HG02938 (cell line): ENCODE results near the gene CRLF1.

Experiments
- ATAC-seq: cut with Tn5 transposase; IDR thresholded peaks from one replicate; pipeline ENCODE4 v1.9.1; 2021; ENCODE audit warnings: mild to moderate bottlenecking, moderate library complexity; ENCODE audit not compliant: unreplicated experiment

The CRLF1 gene

GRCh38 chr19:18636969-18637629, 30.5 kb upstream of the CRLF1 start, which contains the start of gene KLHL26:
Gene KLHL26, plus strand, starts transcription at chr19:18637028. Its CDS starts 27 bp downstream, at chr19:18637055.
- ATAC-seq = no peak

GRCh38 chr19:18636183-18636968, 29.8 kb upstream of the CRLF1 start:
- ATAC-seq = peak; percentile 83

GRCh38 chr19:18635831-18636182, 29.2 kb upstream of the CRLF1 start:
- no peak for ATAC-seq

DNA sequence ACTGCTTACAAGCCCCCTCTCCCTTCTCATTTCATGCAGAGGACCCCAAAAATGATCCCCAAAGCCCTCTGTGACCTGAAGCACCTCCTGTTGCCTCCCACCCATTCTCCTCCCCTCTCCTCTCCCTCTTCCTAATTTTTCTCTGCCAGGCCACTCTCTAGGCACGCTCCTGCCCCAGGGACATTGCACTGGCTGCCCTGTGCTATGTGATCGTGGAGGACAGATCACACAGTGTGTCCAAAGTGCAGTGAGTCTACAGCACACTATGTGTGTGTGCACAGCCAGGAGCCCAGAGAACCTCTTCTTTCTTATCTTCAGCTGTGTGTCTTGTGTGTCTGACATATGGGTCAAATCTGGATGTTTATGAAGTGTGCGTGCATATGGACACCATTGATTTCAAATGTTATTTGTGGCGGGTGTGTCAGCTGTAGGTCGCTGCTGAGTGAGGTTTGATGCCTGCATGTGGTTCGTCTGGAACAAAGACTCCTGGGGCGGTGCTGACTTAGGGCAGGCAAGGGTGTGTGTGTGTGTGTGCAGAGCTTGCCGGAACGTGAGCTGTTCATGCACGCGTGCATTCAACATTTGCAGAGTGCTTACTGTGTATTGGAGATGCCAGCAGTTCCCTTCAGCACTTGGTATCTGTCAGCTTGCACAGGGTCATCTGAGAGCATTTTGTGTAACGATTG, 28.2 kb upstream of the CRLF1 start:
- no peak for ATAC-seq

DNA sequence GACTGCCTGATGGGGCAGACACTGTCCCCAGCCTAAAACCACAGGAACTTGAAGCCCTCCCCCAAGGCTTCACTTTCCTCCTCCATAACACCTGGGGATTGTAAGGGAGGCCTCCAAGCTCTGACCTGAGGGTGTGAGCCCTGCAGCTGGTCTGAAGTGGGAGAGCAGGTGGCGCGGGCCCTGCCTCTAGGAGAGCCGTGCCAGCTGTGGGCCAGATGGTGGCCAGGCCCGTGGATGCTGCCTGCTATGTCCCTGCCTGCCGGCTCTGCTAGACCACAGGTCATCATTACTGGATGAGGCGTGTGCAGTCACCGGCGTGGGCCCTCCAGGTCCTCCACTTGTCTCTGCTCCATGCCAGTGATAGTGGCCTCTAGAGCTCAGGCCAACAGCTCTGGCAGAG, 26.7 kb upstream of the CRLF1 start:
- no peak for ATAC-seq

GRCh38 chr19:18629166-18630088, 22.8 kb upstream of the CRLF1 start:
- no peak for ATAC-seq

DNA sequence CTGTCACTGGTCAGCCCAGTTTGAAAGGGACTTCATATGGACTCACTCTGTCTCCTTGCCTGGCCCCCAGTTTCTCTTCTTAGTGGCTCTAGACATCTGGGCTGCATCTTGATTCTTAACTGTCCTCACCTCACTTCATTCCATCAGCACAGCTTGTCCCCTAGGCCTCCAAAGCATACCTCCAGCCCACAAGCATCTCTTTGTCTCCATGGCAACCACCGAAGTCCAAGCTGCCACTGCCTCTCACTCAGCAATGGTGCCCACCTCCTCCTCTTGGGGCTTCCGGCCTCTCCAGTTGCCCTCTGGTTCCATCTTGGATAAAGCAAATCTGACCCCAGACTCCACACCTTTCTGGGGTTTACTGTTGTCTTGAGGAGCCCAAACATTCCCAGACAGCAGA, 20.3 kb upstream of the CRLF1 start:
- no peak for ATAC-seq

DNA sequence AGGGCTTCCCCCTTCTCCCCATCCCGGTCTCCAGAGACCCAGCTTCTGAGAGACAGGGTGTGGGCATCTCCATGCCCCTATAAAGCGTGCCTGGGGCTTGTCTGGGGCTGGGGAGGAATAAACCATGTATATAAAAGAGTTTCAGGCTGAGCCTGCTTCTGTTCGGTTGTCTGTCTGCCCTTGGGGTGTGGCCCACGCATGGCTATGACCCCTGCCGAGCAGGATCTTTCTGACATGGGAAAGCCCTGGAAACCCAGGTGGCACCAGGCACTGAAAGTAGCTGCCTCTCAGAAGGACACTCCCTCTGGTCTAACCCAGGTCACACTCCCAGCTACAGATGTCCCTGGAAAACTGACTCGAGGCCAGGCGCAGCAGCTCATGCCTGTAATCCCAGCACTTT, 14.3 kb upstream of the CRLF1 start:
- no peak for ATAC-seq

- ATAC-seq = no peak
Observed at GRCh38 chr19:18620311-18620710, 13.7 kb upstream of the CRLF1 start.

- no peak for ATAC-seq
Observed at GRCh38 chr19:18618236-18618635, 11.6 kb upstream of the CRLF1 start.

- no peak for ATAC-seq
Observed at GRCh38 chr19:18617562-18617961, 11.0 kb upstream of the CRLF1 start.

DNA sequence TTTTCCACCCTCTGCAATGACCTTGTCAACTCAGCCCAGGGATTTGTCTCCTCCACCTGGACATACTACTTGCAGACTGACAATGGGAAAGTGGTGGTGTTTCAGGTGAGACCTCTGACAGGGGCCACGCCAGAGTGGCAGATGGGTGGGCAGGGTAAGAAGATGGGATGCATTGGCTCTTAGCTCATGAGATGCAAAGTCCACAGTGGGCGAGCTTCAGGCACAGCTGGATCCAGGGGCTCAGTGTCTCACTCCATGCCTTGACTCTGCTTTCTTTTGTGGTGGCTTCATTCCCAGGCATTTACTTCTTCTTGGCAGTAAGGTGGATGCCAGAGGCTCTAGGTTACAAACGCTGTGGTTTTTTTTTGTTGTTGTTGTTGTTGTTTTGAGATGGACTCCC, 9.4 kb upstream of the CRLF1 start:
- ATAC-seq = no peak

GRCh38 chr19:18613589-18614234, 7.1 kb upstream of the CRLF1 start:
- no peak for ATAC-seq

DNA sequence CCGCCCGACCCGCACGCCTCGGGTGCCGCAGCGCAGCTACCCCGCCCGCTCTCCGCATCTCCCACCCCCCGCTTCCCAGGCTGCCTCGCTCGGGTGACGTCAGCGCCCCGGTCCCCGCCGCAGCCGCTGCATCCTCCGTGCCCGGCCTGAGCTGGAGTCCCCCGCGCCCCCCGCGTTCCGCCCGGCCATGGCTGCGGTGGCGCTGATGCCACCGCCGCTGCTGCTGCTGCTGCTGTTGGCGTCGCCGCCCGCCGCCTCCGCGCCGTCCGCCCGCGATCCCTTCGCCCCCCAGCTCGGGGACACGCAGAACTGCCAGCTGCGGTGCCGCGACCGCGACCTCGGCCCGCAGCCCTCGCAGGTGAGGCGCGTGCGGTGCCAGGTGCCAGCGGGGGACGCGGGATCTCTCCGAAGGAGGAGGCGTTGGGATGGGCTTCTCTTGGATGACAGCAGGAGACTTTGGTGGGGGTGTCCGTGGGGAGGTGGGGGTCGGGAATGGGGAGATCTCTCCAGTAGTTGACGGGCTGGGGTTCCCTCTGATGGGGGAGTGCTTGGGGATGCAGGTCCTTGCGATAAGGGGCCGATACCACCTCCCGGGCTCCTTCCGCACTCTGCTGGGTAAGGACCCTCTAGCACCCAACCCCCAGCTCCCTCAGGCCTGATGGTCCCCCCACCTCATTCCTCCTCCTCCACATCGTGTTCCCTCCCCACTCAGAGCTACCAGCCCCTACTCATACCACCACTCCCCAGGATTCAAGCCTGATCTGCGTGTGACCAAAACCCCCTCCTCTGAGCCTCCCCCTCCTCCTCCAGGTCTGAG, 6.4 kb upstream of the CRLF1 start, which contains the start of gene TMEM59L:
Gene TMEM59L, plus strand, starts transcription at position 99 of the 817 bp plus-strand sequence. Its CDS starts 89 bp downstream, at position 188.
- ATAC-seq = no peak

GRCh38 chr19:18612051-18612771, 5.6 kb upstream of the CRLF1 start:
- ATAC-seq = no peak

DNA sequence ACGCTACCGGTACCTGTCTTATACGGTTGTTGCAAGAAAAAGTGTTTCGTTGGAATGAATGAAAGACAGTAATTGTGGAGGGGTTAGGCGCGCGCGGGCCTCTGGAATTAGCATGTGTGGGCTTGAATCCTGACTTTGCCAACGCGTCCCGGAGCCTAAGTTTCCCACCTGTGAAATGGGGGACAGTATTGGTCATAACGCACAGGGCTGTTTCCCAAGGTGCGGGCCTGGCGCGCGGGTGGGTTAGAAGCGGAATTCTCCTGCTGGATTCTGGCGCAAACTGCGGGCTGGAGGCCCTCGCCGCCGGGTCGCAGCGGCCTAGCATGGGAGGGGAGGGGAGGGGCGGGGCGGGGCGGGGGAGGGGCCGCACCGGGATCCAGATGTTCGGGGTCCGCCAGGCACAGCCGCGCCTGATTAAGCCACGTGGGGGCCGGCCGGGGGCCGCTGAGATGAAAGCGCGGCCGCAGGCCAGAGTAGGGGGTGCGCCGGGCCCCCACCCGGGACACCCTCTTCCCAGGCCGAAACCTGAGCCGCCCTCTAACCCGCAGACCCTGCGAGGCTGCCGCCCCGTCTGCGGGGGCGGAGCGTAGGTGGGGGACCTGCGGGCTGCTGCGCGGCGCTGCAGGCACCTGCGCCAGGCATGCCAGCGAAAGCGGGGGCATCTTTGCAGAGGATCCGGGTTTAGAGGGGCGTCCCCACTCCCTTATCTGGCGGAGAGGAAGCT, 4.9 kb upstream of the CRLF1 start:
- no peak for ATAC-seq

- ATAC-seq = no peak
Observed at GRCh38 chr19:18610556-18611326, 4.1 kb upstream of the CRLF1 start.

- ATAC-seq = no peak
Observed at GRCh38 chr19:18610245-18610555, 3.6 kb upstream of the CRLF1 start.
